Fibroblast of the aortic adventitia (primary cell): ENCODE results near the gene RAP1GAP. TPM values are rescaled to one million over a fixed set of nuclear protein-coding genes. Genes with fewer than 3 reads are reported as not detected.
A peak's percentile ranks its signal among the peaks of the same experiment; 100 is the strongest.

Experiments used
- DNase-seq: peaks from one replicate; pipeline ENCODE4 v3.0.0-alpha.2; 2010; ENCODE audit warnings: low read depth
- H3K4me3 ChIP-seq: 2 replicates; pipeline ENCODE4 v1.5.1; 2011; ENCODE audit warnings: low read depth, mild to moderate bottlenecking, control low read depth, low read length, moderate library complexity
- CTCF ChIP-seq: IDR thresholded peaks from 2 replicates; pipeline ENCODE4 v1.5.1; 2011; ENCODE audit warnings: mild to moderate bottlenecking, low read length, control low read depth, inconsistent platforms; ENCODE audit not compliant: insufficient read depth
- total RNA-seq: library from RNA; depleted of rRNA; stranded (reverse); fragments of >200 nt; gene quantifications from 2 replicates; pipeline ENCODE4 v1.2.3, GENCODE V29; 2012; ENCODE audit warnings: low replicate concordance

Gene RAP1GAP
- total RNA-seq, 1 donor: 0.09 TPM

- DNase-seq: peak; percentile 12
- TF ChIP-seq CTCF: no peak
- H3K4me3 ChIP-seq: no peak overlapping the region
Measured at GRCh38 chr1:21638531-21639341, 30.4 kb downstream of the RAP1GAP start.

- H3K4me3 ChIP-seq: no peak overlapping the region
- DNase-seq: no peak
- no peak for TF ChIP-seq CTCF
Measured at GRCh38 chr1:21637514-21637913, 31.6 kb downstream of the RAP1GAP start.

GRCh38 chr1:21636029-21636428 lies 33.1 kb downstream of the RAP1GAP start:
- TF ChIP-seq CTCF: no peak
- DNase-seq: no peak
- H3K4me3 ChIP-seq: no peak overlapping the region

- DNase-seq: no peak
- no peak for TF ChIP-seq CTCF
- H3K4me3 ChIP-seq: no peak overlapping the region
Measured at GRCh38 chr1:21634806-21635535, 34.2 kb downstream of the RAP1GAP start.

GRCh38 chr1:21633992-21634805 lies 35.0 kb downstream of the RAP1GAP start:
- no peak for TF ChIP-seq CTCF
- no peak overlapping the region for H3K4me3 ChIP-seq
- DNase-seq: no peak

- DNase-seq: no peak
- no peak for TF ChIP-seq CTCF
- H3K4me3 ChIP-seq: no peak overlapping the region
Measured at GRCh38 chr1:21633141-21633755, 35.9 kb downstream of the RAP1GAP start.
